H9 (cell line): ENCODE results near the gene UBN2. TPM values are rescaled to one million over a fixed set of nuclear protein-coding genes. Genes with fewer than 3 reads are reported as not detected.
A peak's percentile ranks its signal among the peaks of the same experiment; 100 is the strongest.

Source experiments
- DNase-seq: peaks from one replicate; pipeline ENCODE4 v3.0.0-alpha.2; 2017
- H2AFZ ChIP-seq: one replicate; pipeline ENCODE4 v1.6.1; 2013; ENCODE audit warnings: mild to moderate bottlenecking, low read length, control low read depth, moderate library complexity
- H2AK5ac ChIP-seq: 2 replicates; pipeline ENCODE4 v1.6.1; 2013; ENCODE audit warnings: low read length, control low read depth, mixed read lengths; ENCODE audit not compliant: insufficient read length
- H2BK120ac ChIP-seq: one replicate; pipeline ENCODE4 v1.6.1; 2013; ENCODE audit warnings: low read depth, mild to moderate bottlenecking, low read length, control low read depth, inconsistent platforms; ENCODE audit not compliant: poor library complexity, severe bottlenecking
- H2BK12ac ChIP-seq: 2 replicates; pipeline ENCODE4 v1.6.1; 2013; ENCODE audit warnings: low read length, control low read depth, mixed read lengths, low read depth; ENCODE audit not compliant: insufficient read length
- H2BK15ac ChIP-seq: 2 replicates; pipeline ENCODE4 v1.6.1; 2013; ENCODE audit warnings: low read depth, low read length, control low read depth
- H2BK20ac ChIP-seq: one replicate; pipeline ENCODE4 v1.6.1; 2013; ENCODE audit warnings: low read depth, mild to moderate bottlenecking, low read length, control low read depth, inconsistent platforms; ENCODE audit not compliant: poor library complexity, severe bottlenecking
- H2BK5ac ChIP-seq: 2 replicates; pipeline ENCODE4 v1.6.1; 2013; ENCODE audit warnings: low read length, control low read depth, mixed read lengths; ENCODE audit not compliant: insufficient read length
- H3K14ac ChIP-seq: 2 replicates; pipeline ENCODE4 v1.6.1; 2013; ENCODE audit warnings: low read length, control low read depth; ENCODE audit not compliant: insufficient read depth
- H3K18ac ChIP-seq: 2 replicates; pipeline ENCODE4 v1.6.1; 2013; ENCODE audit warnings: low read depth, mild to moderate bottlenecking, mixed read lengths, low read length, control low read depth; ENCODE audit not compliant: insufficient read length
- H3K23ac ChIP-seq: 2 replicates; pipeline ENCODE4 v1.6.1; 2013; ENCODE audit warnings: low read length, control low read depth, mixed read lengths, low read depth; ENCODE audit not compliant: insufficient read length
- H3K23me2 ChIP-seq: 2 replicates; pipeline ENCODE4 v1.6.1; 2013; ENCODE audit warnings: low read depth, mild to moderate bottlenecking, mixed read lengths, low read length, control low read depth; ENCODE audit not compliant: insufficient read length, poor library complexity, severe bottlenecking
- H3K27ac ChIP-seq: 2 replicates; pipeline ENCODE4 v1.5.1; 2013; ENCODE audit warnings: low read length, control low read depth, mixed read lengths, low read depth; ENCODE audit not compliant: insufficient read length
- H3K27me3 ChIP-seq: 2 replicates; pipeline ENCODE4 v1.6.1; 2013; ENCODE audit warnings: low read length, control low read depth, inconsistent platforms; ENCODE audit not compliant: insufficient read depth
- H3K4ac ChIP-seq: 2 replicates; pipeline ENCODE4 v1.6.1; 2013; ENCODE audit warnings: low read depth, mild to moderate bottlenecking, control low read depth, inconsistent platforms, low read length, moderate library complexity
- H3K4me1 ChIP-seq: 2 replicates; pipeline ENCODE4 v1.6.1; 2013; ENCODE audit warnings: low read length, control low read depth, inconsistent platforms; ENCODE audit not compliant: insufficient read depth
- H3K4me2 ChIP-seq: 2 replicates; pipeline ENCODE4 v1.6.1; 2013; ENCODE audit warnings: low read length, control low read depth, mixed read lengths; ENCODE audit not compliant: insufficient read length, insufficient read depth
- H3K56ac ChIP-seq: 2 replicates; pipeline ENCODE4 v1.6.1; 2013; ENCODE audit warnings: low read depth, mild to moderate bottlenecking, mixed read lengths, low read length, control low read depth; ENCODE audit not compliant: insufficient read length
- H3K79me1 ChIP-seq: 2 replicates; pipeline ENCODE4 v1.6.1; 2013; ENCODE audit warnings: low read depth, mild to moderate bottlenecking, moderate library complexity, low read length, control low read depth, inconsistent platforms; ENCODE audit not compliant: insufficient read depth, poor library complexity, severe bottlenecking
- H3K79me2 ChIP-seq: 2 replicates; pipeline ENCODE4 v1.6.1; 2013; ENCODE audit warnings: low read length, control low read depth, inconsistent platforms; ENCODE audit not compliant: insufficient read depth
- H3K9ac ChIP-seq: 2 replicates; pipeline ENCODE4 v1.6.1; 2013; ENCODE audit warnings: low read length, control low read depth, mixed read lengths; ENCODE audit not compliant: insufficient read length; ENCODE audit errors: extremely low read depth
- H3K9me3 ChIP-seq: one replicate; pipeline ENCODE4 v1.6.1; 2013; ENCODE audit warnings: low read depth, low read length, inconsistent platforms; ENCODE audit not compliant: control insufficient read depth
- H3T11ph ChIP-seq: one replicate; pipeline ENCODE4 v1.6.1; 2013; ENCODE audit warnings: mild to moderate bottlenecking, low read length, control low read depth, inconsistent platforms
- H4K20me1 ChIP-seq: one replicate; pipeline ENCODE4 v1.6.1; 2013; ENCODE audit not compliant: control insufficient read depth, insufficient read length, insufficient read depth
- H4K5ac ChIP-seq: 2 replicates; pipeline ENCODE4 v1.6.1; 2013; ENCODE audit warnings: low read depth, mild to moderate bottlenecking, mixed read lengths, low read length, control low read depth; ENCODE audit not compliant: insufficient read length
- H4K8ac ChIP-seq: replicated peaks from 2 replicates; pipeline ENCODE4 v1.6.1; 2013; ENCODE audit warnings: low read length, control low read depth, mixed read lengths, low read depth; ENCODE audit not compliant: insufficient read length
- H4K91ac ChIP-seq: 2 replicates; pipeline ENCODE4 v1.6.1; 2013; ENCODE audit warnings: low read depth, mild to moderate bottlenecking, moderate library complexity, mixed read lengths, low read length, control low read depth; ENCODE audit not compliant: insufficient read length
- H3K27ac Mint-ChIP-seq, 3 experiments: 2 replicates in 2 of 3; 3 replicates in 1 of 3; pipeline ENCODE4 v1.8.0; 2020 to 2021; ENCODE audit warnings: mixed read lengths in 3 of 3, mild to moderate bottlenecking in 1 of 3, moderate library complexity in 1 of 3
- H3K27me3 Mint-ChIP-seq: 2 replicates; pipeline ENCODE4 v1.8.0; 2021; ENCODE audit warnings: low read depth, mild to moderate bottlenecking, moderate library complexity, mixed read lengths
- H3K36me3 Mint-ChIP-seq, 3 experiments: 2 replicates in 2 of 3; 3 replicates in 1 of 3; pipeline ENCODE4 v1.8.0; 2020 to 2021; ENCODE audit warnings: low read depth in 3 of 3, mixed read lengths in 3 of 3; ENCODE audit not compliant: insufficient read depth in 1 of 3
- H3K4me1 Mint-ChIP-seq, 2 experiments: 2 replicates each; pipeline ENCODE4 v1.8.0; 2020; ENCODE audit warnings: mixed read lengths in 2 of 2
- H3K4me3 Mint-ChIP-seq, 2 experiments: 2 replicates in 1 of 2; 3 replicates in 1 of 2; pipeline ENCODE4 v1.8.0; 2020 to 2021; ENCODE audit warnings: mild to moderate bottlenecking in 2 of 2, mixed read lengths in 2 of 2, moderate library complexity in 1 of 2
- H3K9me3 Mint-ChIP-seq, 2 experiments: 2 replicates in 1 of 2; 3 replicates in 1 of 2; pipeline ENCODE4 v1.8.0; 2020; ENCODE audit warnings: mild to moderate bottlenecking in 2 of 2, mixed read lengths in 2 of 2, moderate library complexity in 1 of 2
- WGBS: extraction: QIAGEN DNeasy Blood & Tissue Kit; methylation state at CpG from one replicate; pipeline ENCODE4 v1.1.7; 2013; ENCODE audit warnings: missing lambda C conversion rate, low lambda C conversion rate, mixed read lengths; ENCODE audit not compliant: insufficient read length; ENCODE audit errors: extremely low coverage; 5-methylcytosine and 5-hydroxymethylcytosine counted together
- total RNA-seq: library from RNA; stranded (reverse); gene quantifications from 2 replicates; pipeline ENCODE4 v1.2.1, GENCODE V29; 2021
- TF ChIP-seq, protein P1 (sequence below): fragments of 200-600 bp; sonication (generic); conservative IDR thresholded peaks from 3 replicates; pipeline ENCODE4 v1.8.0; 2021; ENCODE audit warnings: antibody characterized with exemption, mild to moderate bottlenecking

UBN2 gene
- total RNA-seq, 1 experiment from 2014 or later = 27.6 TPM

- peaks cover 3% of the 10 kb centered on the region for H3K23me2 ChIP-seq
- Mint-ChIP-seq H3K36me3 (peaks cover 5 to 25% (median 13%) of the 10 kb centered on the region in 3 experiments; a peak in 6 of 7 replicates), H3K9me3 (peaks cover 10 to 14% of the 10 kb centered on the region in 2 experiments; a peak in 4 of 5 replicates), H3K4me1 (peaks cover 7 to 11% of the 10 kb centered on the region in 2 experiments), H3K27me3 (peaks cover 10% of the 10 kb centered on the region), H3K27ac (peak within 1 kb of the TSS; percentile 99 to 100 (median 100)), H3K4me3 (peak within 1 kb of the TSS; percentile 91 to 95)
- H2AFZ ChIP-seq = no peak within 1 kb of the TSS
- peak within 1 kb of the TSS; percentile 98 for H4K5ac ChIP-seq
- H3K14ac ChIP-seq = peak within 1 kb of the TSS; percentile 99
- H2BK20ac ChIP-seq = no peak within 1 kb of the TSS
- peak; percentile 95 for DNase-seq
- H2AK5ac ChIP-seq = no peak within 1 kb of the TSS
- H3K79me2 ChIP-seq = no peaks in the 10 kb centered on the region
- TF ChIP-seq, protein P1, sequence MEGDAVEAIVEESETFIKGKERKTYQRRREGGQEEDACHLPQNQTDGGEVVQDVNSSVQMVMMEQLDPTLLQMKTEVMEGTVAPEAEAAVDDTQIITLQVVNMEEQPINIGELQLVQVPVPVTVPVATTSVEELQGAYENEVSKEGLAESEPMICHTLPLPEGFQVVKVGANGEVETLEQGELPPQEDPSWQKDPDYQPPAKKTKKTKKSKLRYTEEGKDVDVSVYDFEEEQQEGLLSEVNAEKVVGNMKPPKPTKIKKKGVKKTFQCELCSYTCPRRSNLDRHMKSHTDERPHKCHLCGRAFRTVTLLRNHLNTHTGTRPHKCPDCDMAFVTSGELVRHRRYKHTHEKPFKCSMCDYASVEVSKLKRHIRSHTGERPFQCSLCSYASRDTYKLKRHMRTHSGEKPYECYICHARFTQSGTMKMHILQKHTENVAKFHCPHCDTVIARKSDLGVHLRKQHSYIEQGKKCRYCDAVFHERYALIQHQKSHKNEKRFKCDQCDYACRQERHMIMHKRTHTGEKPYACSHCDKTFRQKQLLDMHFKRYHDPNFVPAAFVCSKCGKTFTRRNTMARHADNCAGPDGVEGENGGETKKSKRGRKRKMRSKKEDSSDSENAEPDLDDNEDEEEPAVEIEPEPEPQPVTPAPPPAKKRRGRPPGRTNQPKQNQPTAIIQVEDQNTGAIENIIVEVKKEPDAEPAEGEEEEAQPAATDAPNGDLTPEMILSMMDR = peak; percentile 40
- H2BK5ac ChIP-seq = peak within 1 kb of the TSS; percentile 98
- peak within 1 kb of the TSS; percentile 94 for H3K56ac ChIP-seq
- no peaks in the 10 kb centered on the region for H3K79me1 ChIP-seq
- peak within 1 kb of the TSS; percentile 99 for H2BK120ac ChIP-seq
- H3K27me3 ChIP-seq = no peaks in the 10 kb centered on the region
- peak within 1 kb of the TSS; percentile 94; the same call in 1 of the 2 replicates for H3K4ac ChIP-seq
- peak within 1 kb of the TSS; percentile 84 for H3K4me2 ChIP-seq
- peak within 1 kb of the TSS; percentile 94 for H3T11ph ChIP-seq
- H3K18ac ChIP-seq = peak within 1 kb of the TSS; percentile 99
- H3K4me1 ChIP-seq = no peaks in the 10 kb centered on the region
- WGBS = no CpG with 5 or more reads among the region's 54 CpGs
- peak within 1 kb of the TSS; percentile 98 for H3K9ac ChIP-seq
- peak within 1 kb of the TSS; percentile 98 for H4K8ac ChIP-seq
- peak within 1 kb of the TSS; percentile 43 for H4K91ac ChIP-seq
- peak within 1 kb of the TSS; percentile 9 for H2BK12ac ChIP-seq
- H2BK15ac ChIP-seq = peak within 1 kb of the TSS; percentile 24; the same call in 1 of the 2 replicates
- peak within 1 kb of the TSS; percentile 99 for H3K27ac ChIP-seq
- H3K23ac ChIP-seq = no peak within 1 kb of the TSS
- H4K20me1 ChIP-seq = no peaks in the 10 kb centered on the region
- H3K9me3 ChIP-seq = no peaks in the 10 kb centered on the region
These were observed 110.2 kb downstream of the UBN2 start, which contains the start of gene FMC1 for GRCh38 chr7:139341058-139341775. Gene FMC1 (plus strand): TSS chr7:139341337. CDS start chr7:139341385, 48 bp downstream.
